Measurements from ENCODE around the gene SACM1L.
A peak's percentile ranks its signal among the peaks of the same experiment; 100 is the strongest.
"Not testable (repeated sequence)": the region's sequence is repeated elsewhere in the genome, so short reads cannot be mapped to it uniquely, and the experiment has no call there.

Gene SACM1L

DNA sequence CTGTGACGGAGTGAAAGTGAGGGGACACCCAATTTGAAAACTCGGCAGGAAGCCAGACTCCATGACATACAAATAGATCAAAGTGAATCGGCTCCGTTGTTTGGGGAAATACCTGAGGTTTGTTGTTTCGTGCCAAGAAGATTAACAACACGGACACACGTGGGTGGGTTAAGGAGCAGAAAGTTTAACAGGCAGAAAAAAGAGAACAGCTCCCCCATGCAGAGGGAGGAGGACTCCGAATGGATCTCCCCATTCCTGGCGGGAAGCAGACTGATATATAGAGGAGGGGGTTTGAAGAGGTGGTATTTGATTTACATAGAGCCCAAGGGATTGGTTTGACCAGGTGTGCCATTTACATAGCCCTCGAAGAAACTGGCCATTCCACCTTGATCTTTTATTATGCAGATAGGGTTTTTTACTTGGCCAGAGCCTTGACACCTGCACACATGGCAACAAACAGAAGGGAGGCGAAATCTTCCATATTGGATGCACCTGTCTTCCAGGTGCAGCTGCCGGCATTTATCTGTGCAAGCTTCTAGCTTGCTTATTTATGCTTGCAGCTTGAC lies 4.8 kb upstream of the SACM1L start:
- DNase-seq (ENCODE audit: low read depth) = no peak
- TF ChIP-seq, protein P1, sequence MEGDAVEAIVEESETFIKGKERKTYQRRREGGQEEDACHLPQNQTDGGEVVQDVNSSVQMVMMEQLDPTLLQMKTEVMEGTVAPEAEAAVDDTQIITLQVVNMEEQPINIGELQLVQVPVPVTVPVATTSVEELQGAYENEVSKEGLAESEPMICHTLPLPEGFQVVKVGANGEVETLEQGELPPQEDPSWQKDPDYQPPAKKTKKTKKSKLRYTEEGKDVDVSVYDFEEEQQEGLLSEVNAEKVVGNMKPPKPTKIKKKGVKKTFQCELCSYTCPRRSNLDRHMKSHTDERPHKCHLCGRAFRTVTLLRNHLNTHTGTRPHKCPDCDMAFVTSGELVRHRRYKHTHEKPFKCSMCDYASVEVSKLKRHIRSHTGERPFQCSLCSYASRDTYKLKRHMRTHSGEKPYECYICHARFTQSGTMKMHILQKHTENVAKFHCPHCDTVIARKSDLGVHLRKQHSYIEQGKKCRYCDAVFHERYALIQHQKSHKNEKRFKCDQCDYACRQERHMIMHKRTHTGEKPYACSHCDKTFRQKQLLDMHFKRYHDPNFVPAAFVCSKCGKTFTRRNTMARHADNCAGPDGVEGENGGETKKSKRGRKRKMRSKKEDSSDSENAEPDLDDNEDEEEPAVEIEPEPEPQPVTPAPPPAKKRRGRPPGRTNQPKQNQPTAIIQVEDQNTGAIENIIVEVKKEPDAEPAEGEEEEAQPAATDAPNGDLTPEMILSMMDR (conservative IDR thresholded peaks at IDR 0.05; ENCODE audit: low read depth, low read length) = no peak
- H3K4me3 ChIP-seq (ENCODE audit: low read depth, low read length) = no peak overlapping the region

DNA sequence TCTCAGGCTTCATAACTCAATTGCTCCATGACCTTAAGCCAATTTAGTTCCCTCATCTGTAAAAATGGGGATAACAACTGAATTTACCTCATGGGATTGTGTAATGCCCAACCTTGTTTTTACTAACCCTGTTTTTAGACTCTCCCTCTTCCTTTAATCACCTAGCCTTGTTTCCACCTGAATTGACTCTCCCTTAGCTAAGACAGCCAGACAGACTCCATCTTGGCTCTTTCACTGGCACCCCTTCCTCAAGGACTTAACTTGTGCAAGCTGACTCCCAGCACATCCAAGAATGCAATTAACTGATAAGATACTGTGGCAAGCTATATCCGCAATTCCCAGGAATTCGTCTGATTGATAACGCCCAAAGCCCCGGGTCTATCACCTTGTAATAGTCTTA lies 3.5 kb upstream of the SACM1L start:
- not testable (repeated sequence) for DNase-seq (ENCODE audit: low read depth); H3K4me3 ChIP-seq (ENCODE audit: low read depth, low read length)

DNA sequence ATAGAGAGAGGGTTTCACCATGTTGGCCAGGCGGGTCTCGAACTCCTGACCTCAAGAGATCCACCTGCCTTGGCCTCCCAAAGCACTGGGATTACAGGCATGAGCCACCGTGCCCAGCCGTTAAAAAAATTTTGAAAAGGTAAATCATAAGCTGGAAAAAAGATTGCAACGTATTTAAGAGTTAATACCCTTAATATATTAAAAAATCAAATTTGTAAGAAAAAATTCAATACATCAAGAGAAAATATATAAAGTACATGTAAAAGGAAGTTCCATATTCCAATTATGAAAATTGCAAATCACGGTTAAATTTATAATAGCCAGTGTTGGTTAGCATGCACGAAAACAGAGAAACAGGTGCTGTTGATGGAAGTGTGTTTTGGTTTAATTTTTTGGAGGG lies 2.3 kb upstream of the SACM1L start:
- DNase-seq (ENCODE audit: low read depth) = no peak
- TF ChIP-seq, protein P1 (conservative IDR thresholded peaks at IDR 0.05; ENCODE audit: low read depth, low read length) = no peak

DNA sequence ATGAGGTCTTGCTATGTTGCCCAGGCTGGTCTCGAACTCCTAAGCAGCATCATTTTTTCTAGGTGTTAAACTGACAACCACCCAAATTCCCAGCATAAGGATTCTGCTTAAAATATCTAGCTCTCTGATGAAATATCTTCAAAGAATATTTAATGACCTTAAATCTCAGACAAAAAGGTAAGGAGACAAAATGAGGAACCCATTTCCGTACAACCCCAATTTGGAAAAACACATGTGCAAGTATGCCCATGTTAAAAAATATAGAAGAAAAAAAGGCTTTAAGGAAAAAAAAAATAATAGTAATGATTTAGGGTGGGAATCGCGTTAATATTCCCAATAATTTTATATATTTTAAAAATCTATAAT lies 1.4 kb upstream of the SACM1L start:
- TF ChIP-seq, protein P1 (conservative IDR thresholded peaks at IDR 0.05; ENCODE audit: low read depth, low read length) = no peak
- H3K4me3 ChIP-seq (ENCODE audit: low read depth, low read length) = no peak overlapping the region
- no peak for DNase-seq (ENCODE audit: low read depth)

More for the DNA sequence above, 2.3 kb upstream of the SACM1L start:
- no peak overlapping the region for H3K4me3 ChIP-seq (ENCODE audit: low read depth, low read length)

DNA sequence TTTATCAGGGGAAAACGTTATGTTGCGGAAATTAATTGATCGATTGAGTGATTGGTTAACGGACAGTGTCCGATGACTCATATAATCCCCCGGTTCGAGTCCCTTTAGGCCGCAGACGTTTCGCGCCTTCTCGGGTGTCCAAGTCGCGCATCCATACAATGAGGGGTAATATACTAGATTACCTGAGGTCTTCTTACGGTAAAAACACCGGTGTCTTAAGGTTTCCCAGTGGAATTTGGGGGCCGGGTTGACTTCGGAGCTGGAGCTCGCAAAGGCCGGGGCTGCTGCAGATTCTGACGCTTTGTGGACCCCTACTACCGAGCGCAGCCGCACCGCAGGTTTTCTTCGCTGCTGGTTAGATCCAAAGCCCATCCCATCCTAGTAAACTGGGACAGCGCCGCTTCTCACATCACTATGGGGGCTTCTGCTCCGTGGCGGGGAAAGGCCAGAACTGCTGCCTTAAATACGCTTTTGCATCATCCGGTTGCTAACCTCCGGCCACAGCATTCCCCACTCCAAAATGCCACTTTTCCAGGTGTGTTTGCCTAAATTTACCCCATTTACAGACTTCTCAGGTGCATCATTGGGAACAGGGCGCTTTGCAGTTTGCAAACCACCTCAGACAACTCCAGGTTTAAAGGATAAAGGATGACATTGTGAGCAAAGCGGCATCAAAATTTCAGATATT lies 858 bp upstream of the SACM1L start:
- TF ChIP-seq, protein P1 (conservative IDR thresholded peaks at IDR 0.05; ENCODE audit: low read depth, low read length) = peak; percentile 15
- H3K4me3 ChIP-seq (ENCODE audit: low read depth, low read length) = peak overlapping the region; percentile 83
- peak; percentile 28 for DNase-seq (ENCODE audit: low read depth)

DNA sequence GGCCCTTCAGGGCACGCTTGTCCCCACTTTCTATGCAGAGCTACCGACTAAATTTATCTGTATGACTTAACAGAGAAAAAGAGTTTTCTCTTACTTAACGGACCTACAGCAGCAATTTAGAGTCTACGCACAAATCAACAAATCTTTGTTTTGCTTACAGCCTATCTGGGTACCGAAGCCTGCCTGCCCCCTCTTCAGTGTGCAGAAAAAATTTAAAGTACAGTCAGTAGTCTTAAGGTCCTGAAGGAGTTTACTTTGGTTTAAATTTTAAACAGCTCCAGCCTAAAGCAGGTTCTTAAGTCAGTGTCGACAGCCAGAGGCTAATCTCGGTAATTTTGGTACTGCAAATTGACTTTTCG lies 570 bp downstream of the SACM1L start:
- H3K4me3 ChIP-seq (ENCODE audit: low read depth, low read length) = peak overlapping the region; percentile 83
- TF ChIP-seq, protein P1 (conservative IDR thresholded peaks at IDR 0.05; ENCODE audit: low read depth, low read length) = no peak
- DNase-seq (ENCODE audit: low read depth) = peak; percentile 30

DNA sequence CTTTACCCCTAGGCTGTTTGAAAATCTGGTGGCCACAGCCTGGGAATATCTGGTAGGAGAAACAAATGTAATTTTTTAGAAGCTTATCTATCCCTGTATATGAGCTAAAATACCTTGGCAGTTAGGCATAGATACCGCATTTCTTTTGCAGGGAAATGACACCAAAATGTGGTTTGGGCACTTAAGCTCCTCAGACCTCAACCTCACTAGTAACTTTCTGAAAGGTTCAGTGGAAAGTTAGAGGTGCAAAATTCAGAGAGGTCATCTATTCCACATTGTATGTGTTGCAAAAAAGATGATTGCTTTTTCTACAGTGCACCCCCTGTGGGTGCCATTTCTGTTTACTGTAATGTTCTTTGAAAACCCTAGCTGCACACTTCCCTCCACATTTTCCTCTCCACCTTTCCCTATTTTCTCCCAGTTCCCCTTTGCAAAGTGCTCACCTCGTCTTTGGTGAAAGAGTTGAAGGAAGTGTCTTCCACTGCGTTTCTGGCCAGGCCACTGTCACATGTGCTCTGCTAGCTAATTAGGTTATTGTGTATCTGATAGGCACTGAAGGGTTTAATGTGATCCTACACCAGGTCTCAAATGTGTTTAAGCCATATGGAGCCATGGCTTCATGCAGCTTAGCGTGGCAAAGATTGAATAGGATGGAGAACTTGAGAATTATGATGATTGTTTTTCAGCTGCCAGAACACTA lies 1.3 kb downstream of the SACM1L start:
- TF ChIP-seq, protein P1 (conservative IDR thresholded peaks at IDR 0.05; ENCODE audit: low read depth, low read length) = peak; percentile 26
- no peak for DNase-seq (ENCODE audit: low read depth)
- H3K4me3 ChIP-seq (ENCODE audit: low read depth, low read length) = peak overlapping the region; percentile 83

Data from choroid plexus epithelial cell (primary cell).